Esophagus muscularis mucosa (tissue), 4 donors: ENCODE data around the gene PIGBOS1. TPM values are rescaled to one million over a fixed set of nuclear protein-coding genes. Genes with fewer than 3 reads are reported as not detected.

Source experiments
- DNase-seq: peaks from one replicate; pipeline ENCODE4 v3.0.0-alpha.2; 2017; ENCODE audit errors: extremely low spot score
- H3K27ac ChIP-seq, 4 donors: fragments of 200-600 bp; sonication (generic); replicated peaks in 1 of 4; 1 replicate in 3 of 4; 2 replicates in 1 of 4; pipeline ENCODE4 v1.5.1; 2016 to 2019; ENCODE audit warnings: mild to moderate bottlenecking in 1 of 4
- H3K27me3 ChIP-seq, 4 donors: fragments of 200-600 bp; sonication (generic); one replicate each; pipeline versions ENCODE4 v1.5.1 to v1.6.0; 2016 to 2019
- H3K36me3 ChIP-seq, 4 donors: fragments of 200-600 bp; sonication (generic); one replicate each; pipeline ENCODE4 v1.5.1; 2016 to 2019
- H3K4me1 ChIP-seq, 4 donors: fragments of 200-600 bp; sonication (generic); one replicate each; pipeline ENCODE4 v1.5.1; 2016 to 2019
- H3K4me3 ChIP-seq, 4 donors: fragments of 200-600 bp; sonication (generic); 1 replicate in 2 of 4; 2 replicates in 2 of 4; pipeline ENCODE4 v1.5.1; 2016 to 2019; ENCODE audit warnings: mild to moderate bottlenecking in 4 of 4, moderate library complexity in 1 of 4
- H3K9me3 ChIP-seq, 4 donors: fragments of 200-600 bp; sonication (generic); 1 replicate in 3 of 4; 2 replicates in 1 of 4; pipeline ENCODE4 v1.5.1; 2016 to 2019
- CTCF ChIP-seq, 3 experiments: fragments of 200-600 bp in 2 of 3; fragments of 450-650 bp in 1 of 3; sonication (generic) in 2 of 3; IDR thresholded peaks; one replicate each; pipeline ENCODE4 v1.5.1; 2017 to 2019; ENCODE audit warnings: antibody characterized with exemption in 3 of 3, mild to moderate bottlenecking in 2 of 3, moderate library complexity in 1 of 3
- EP300 ChIP-seq: sonication (generic); formaldehyde crosslinking; IDR thresholded peaks from one replicate; pipeline ENCODE4 v1.6.1; 2017; ENCODE audit warnings: antibody characterized with exemption
- POLR2A ChIP-seq: fragments of 450-650 bp; IDR thresholded peaks from one replicate; pipeline ENCODE4 v1.6.1; 2017; ENCODE audit warnings: antibody characterized with exemption, moderate library complexity, mild to moderate bottlenecking, low read depth
- POLR2AphosphoS5 ChIP-seq, 2 donors: sonication (generic); formaldehyde crosslinking; IDR thresholded peaks; one replicate each; pipeline ENCODE4 v1.6.1; 2017; ENCODE audit warnings: antibody characterized with exemption in 2 of 2
- WGBS: methylation state at CpG from one replicate; pipeline ENCODE4 v1.1.5; 2018; 5-methylcytosine and 5-hydroxymethylcytosine counted together
- intact Hi-C: fragments of 100-400 bp; cut with DNase I; formaldehyde crosslinking; loops from one replicate; pipeline ENCODE4 v1.15.1; 2023
- total RNA-seq, 4 donors: library from RNA; depleted of rRNA; stranded (reverse); fragments of >200 nt; gene quantifications; one replicate each; pipeline versions ENCODE4 v1.1.0 to v1.2.1, GENCODE V29; 2016

The PIGBOS1 gene
- total RNA-seq, 4 donors from 2014 or later = 10.6 to 21.6 (median 14.4) TPM

GRCh38 chr15:55268176-55268695 is 50.7 kb downstream of the PIGBOS1 start:
- TF ChIP-seq CTCF (IDR thresholded peaks at IDR 0.05) (no peak), POLR2AphosphoS5 (IDR thresholded peaks at IDR 0.05) (no peak), POLR2A (no peak), EP300 (no peak)
- H3K27ac ChIP-seq = no peak overlapping the region
- H3K4me3 ChIP-seq = no peak overlapping the region
- H3K36me3 ChIP-seq = peaks cover 0 to 4% (median 1%) of the 10 kb centered on the region in 4 donors
- no peak for DNase-seq
- intact Hi-C loops = no loop called here
- peaks cover 0 to 18% (median 2%) of the 10 kb centered on the region in 4 donors for H3K4me1 ChIP-seq
- H3K9me3 ChIP-seq = no peaks in the 10 kb centered on the region
- 87% methylated on average over 2 of the region's 2 CpGs for WGBS
- no peaks in the 10 kb centered on the region for H3K27me3 ChIP-seq

- peaks cover 0 to 18% (median 2%) of the 10 kb centered on the region in 4 donors for H3K4me1 ChIP-seq
- H3K27ac ChIP-seq = peak overlapping the region in 1 of 4 donors; percentile 18
- peak overlapping the region in 1 of 4 donors; percentile 13 for H3K4me3 ChIP-seq
- H3K27me3 ChIP-seq = no peaks in the 10 kb centered on the region
- TF ChIP-seq POLR2AphosphoS5 (IDR thresholded peaks at IDR 0.05) = peak in 1 of 2 donors; percentile 9
- no peak for TF ChIP-seq CTCF (IDR thresholded peaks at IDR 0.05)
- no peak for TF ChIP-seq POLR2A
- no peaks in the 10 kb centered on the region for H3K9me3 ChIP-seq
- intact Hi-C loops = no loop called here
- peaks cover 0 to 4% (median 1%) of the 10 kb centered on the region in 4 donors for H3K36me3 ChIP-seq
- DNase-seq = no peak
- WGBS = 56% methylated on average over 10 of the region's 10 CpGs
These were observed 51.3 kb downstream of the PIGBOS1 start for GRCh38 chr15:55267401-55268175.

Other genes starting within 250 kb of the PIGBOS1 start
- gene RSL24D1, start 122.2 kb downstream of the PIGBOS1 start, total RNA-seq = 10 to 100 TPM; 49.8 to 92.4 (median 75.5) TPM
- 10 to 100 TPM; 15.8 to 22.0 (median 19.8) TPM for gene RAB27A, start 29.3 kb downstream of the PIGBOS1 start, total RNA-seq
- 1 to 10 TPM; 4.5 to 9.6 (median 6.5) TPM for gene PIGB, start 99 bp upstream of the PIGBOS1 start, total RNA-seq
- 10 to 100 TPM; 38.9 to 49.4 (median 43.5) TPM for gene CCPG1, start 89.2 kb upstream of the PIGBOS1 start, total RNA-seq
- 1 to 10 TPM; 3.3 to 4.2 (median 3.6) TPM for gene PIERCE2, start 89.4 kb upstream of the PIGBOS1 start, total RNA-seq
- gene DNAAF4, start 189.1 kb upstream of the PIGBOS1 start, total RNA-seq = 1 to 10 TPM in 3 of 4 donors, under 1 TPM in 1; 0.50 to 2.1 (median 1.4) TPM